GM23338 (cell line): ENCODE measurements around the gene KAT8. TPM values are rescaled to one million over a fixed set of nuclear protein-coding genes. Genes with fewer than 3 reads are reported as not detected.

Source experiments
- ATAC-seq: fragments of 200-7000 bp; cut with Tn5 transposase; 3 replicates; pipeline ENCODE4 v1.9.1; 2020
- DNase-seq: peaks from one replicate; pipeline ENCODE4 v3.0.0-alpha.2; 2015; ENCODE audit warnings: low spot score
- H2AFZ ChIP-seq: fragments of 200-600 bp; sonication (generic); 2 replicates; pipeline ENCODE4 v1.8.0; 2016; ENCODE audit warnings: antibody characterized with exemption, mild to moderate bottlenecking, moderate library complexity
- H3F3A ChIP-seq: fragments of 200-600 bp; sonication (generic); replicated peaks from 2 replicates; pipeline ENCODE4 v1.8.0; 2017; ENCODE audit warnings: antibody characterized with exemption, mixed run types, low read depth
- H3K27ac ChIP-seq: fragments of 200-600 bp; sonication (generic); 2 replicates; pipeline ENCODE4 v1.6.1; 2016; ENCODE audit warnings: low read depth
- H3K27me3 ChIP-seq: fragments of 200-600 bp; sonication (generic); 2 replicates; pipeline ENCODE4 v1.8.0; 2016; ENCODE audit warnings: mild to moderate bottlenecking, mixed run types, moderate library complexity; ENCODE audit not compliant: insufficient read depth
- H3K36me3 ChIP-seq: fragments of 200-600 bp; sonication (generic); 2 replicates; pipeline ENCODE4 v1.8.0; 2016; ENCODE audit warnings: mild to moderate bottlenecking; ENCODE audit not compliant: insufficient read depth
- H3K4me1 ChIP-seq: fragments of 200-600 bp; sonication (generic); 2 replicates; pipeline ENCODE4 v1.8.0; 2016; ENCODE audit warnings: mild to moderate bottlenecking, moderate library complexity; ENCODE audit not compliant: insufficient read depth
- H3K4me2 ChIP-seq: fragments of 200-600 bp; sonication (generic); 2 replicates; pipeline ENCODE4 v1.7.1; 2017; ENCODE audit warnings: mixed run types
- H3K4me3 ChIP-seq: fragments of 200-600 bp; sonication (generic); 2 replicates; pipeline ENCODE4 v1.6.1; 2016; ENCODE audit warnings: mixed run types
- H3K79me2 ChIP-seq: fragments of 200-600 bp; sonication (generic); replicated peaks from 2 replicates; pipeline ENCODE4 v1.8.0; 2017; ENCODE audit warnings: mild to moderate bottlenecking; ENCODE audit not compliant: insufficient read depth
- H3K9me2 ChIP-seq: fragments of 200-600 bp; sonication (generic); 2 replicates; pipeline ENCODE4 v1.8.0; 2017; ENCODE audit not compliant: insufficient read depth
- H4K20me1 ChIP-seq: fragments of 200-600 bp; sonication (generic); replicated peaks from 2 replicates; pipeline ENCODE4 v1.8.0; 2017; ENCODE audit warnings: mild to moderate bottlenecking; ENCODE audit not compliant: insufficient read depth
- H3K27ac Mint-ChIP-seq: 2 replicates; pipeline ENCODE4 v1.8.0; 2020; ENCODE audit warnings: inconsistent platforms, mild to moderate bottlenecking, moderate library complexity, mixed read lengths
- H3K27me3 Mint-ChIP-seq: 3 replicates; pipeline ENCODE4 v1.8.0; 2022; ENCODE audit warnings: low read depth, mild to moderate bottlenecking, moderate library complexity, mixed read lengths, inconsistent platforms; ENCODE audit not compliant: insufficient read depth, poor library complexity
- H3K36me3 Mint-ChIP-seq: 3 replicates; pipeline ENCODE4 v1.8.0; 2021; ENCODE audit warnings: low read depth, mild to moderate bottlenecking, inconsistent platforms, moderate library complexity, mixed read lengths
- H3K4me1 Mint-ChIP-seq: 3 replicates; pipeline ENCODE4 v1.8.0; 2020; ENCODE audit warnings: mild to moderate bottlenecking, inconsistent platforms, mixed read lengths
- H3K4me3 Mint-ChIP-seq: 3 replicates; pipeline ENCODE4 v1.8.0; 2021; ENCODE audit warnings: moderate library complexity, mild to moderate bottlenecking, inconsistent platforms, mixed read lengths
- H3K9me3 Mint-ChIP-seq: 3 replicates; pipeline ENCODE4 v1.8.0; 2020; ENCODE audit warnings: moderate library complexity, mild to moderate bottlenecking, inconsistent platforms, mixed read lengths
- CREB1 ChIP-seq: fragments of 250-450 bp; sonication (Bioruptor Pico); IDR thresholded peaks from 2 replicates; pipeline ENCODE4 v1.5.0; 2020; ENCODE audit warnings: low read depth, mild to moderate bottlenecking, moderate library complexity
- CTCF ChIP-seq, 2 experiments: fragments of 200-600 bp in 1 of 2; sonication (generic) in 1 of 2; conservative IDR thresholded peaks; 2 replicates each; pipeline versions ENCODE4 v1.5.1 to v1.6.1; 2016 to 2017; ENCODE audit warnings: antibody characterized with exemption in 2 of 2, low read depth in 2 of 2, mild to moderate bottlenecking in 2 of 2, moderate library complexity in 1 of 2
- ETS1 ChIP-seq: IDR thresholded peaks from 2 replicates; pipeline ENCODE4 v1.6.1; 2016; ENCODE audit warnings: antibody characterized with exemption
- EZH2 ChIP-seq: fragments of 200-600 bp; sonication (generic); IDR thresholded peaks from one replicate; pipeline ENCODE4 v1.8.0; 2017; ENCODE audit warnings: antibody characterized with exemption, mild to moderate bottlenecking, low read depth; ENCODE audit not compliant: unreplicated experiment
- EZH2phosphoT487 ChIP-seq: fragments of 200-600 bp; sonication (generic); IDR thresholded peaks from one replicate; pipeline ENCODE4 v1.8.1; 2018; ENCODE audit warnings: antibody characterized with exemption; ENCODE audit not compliant: unreplicated experiment
- JUNB ChIP-seq: IDR thresholded peaks from one replicate; pipeline ENCODE4 v1.6.1; 2016; ENCODE audit warnings: antibody characterized with exemption; ENCODE audit not compliant: unreplicated experiment
- NANOG ChIP-seq: IDR thresholded peaks from 2 replicates; pipeline ENCODE4 v1.6.1; 2016; ENCODE audit warnings: antibody characterized with exemption, borderline replicate concordance
- POLR2AphosphoS5 ChIP-seq: IDR thresholded peaks from 2 replicates; pipeline ENCODE4 v1.6.1; 2016; ENCODE audit warnings: antibody characterized with exemption, low read depth
- STAT1 ChIP-seq: IDR thresholded peaks from one replicate; pipeline ENCODE4 v1.6.1; 2016; ENCODE audit warnings: antibody characterized with exemption; ENCODE audit not compliant: unreplicated experiment
- ZNF114 ChIP-seq: fragments of 250-450 bp; sonication (Bioruptor Pico); IDR thresholded peaks from 2 replicates; pipeline ENCODE4 v1.5.0; 2020; ENCODE audit warnings: mild to moderate bottlenecking, moderate library complexity
- ZNF331 ChIP-seq: fragments of 250-450 bp; sonication (Bioruptor Pico); IDR thresholded peaks from 2 replicates; pipeline ENCODE4 v1.5.0; 2020; ENCODE audit warnings: low read depth, mild to moderate bottlenecking, moderate library complexity
- ZNF462 ChIP-seq: fragments of 250-450 bp; sonication (Bioruptor Pico); IDR thresholded peaks from 2 replicates; pipeline ENCODE4 v1.5.0; 2020; ENCODE audit warnings: mild to moderate bottlenecking, moderate library complexity
- polyA plus RNA-seq: library from polyadenylated mRNA; unstranded; fragments of >200 nt; fragmentation: Nextera tagmentation; extraction: Ambion mirVana; gene quantifications from 2 replicates; pipeline ENCODE4 v1.2.1, GENCODE V29; 2016
- total RNA-seq: library from RNA; depleted of rRNA; stranded (reverse); fragments of >200 nt; shearing (Covaris generic); gene quantifications from 2 replicates; pipeline ENCODE4 v1.2.3, GENCODE V29; 2014
- TF ChIP-seq, protein P1 (sequence below): IDR thresholded peaks from one replicate; pipeline ENCODE4 v1.6.1; 2018; ENCODE audit warnings: antibody characterized with exemption; ENCODE audit not compliant: unreplicated experiment

The KAT8 gene
- total and polyA plus RNA-seq, 2 experiments from 2014 or later = 47.6 to 85.4 TPM

GRCh38 chr16:31081428-31082351, 35.8 kb upstream of the KAT8 start:
- no peak overlapping the region for H3K4me3 Mint-ChIP-seq
- peaks cover 51% of the 10 kb centered on the region for H3K36me3 Mint-ChIP-seq
- Histone ChIP-seq H3K36me3 (peaks cover 7% of the 10 kb centered on the region; the same call in 1 of the 2 replicates), H3K9me2 (no peaks in the 10 kb centered on the region), H3K4me1 (no peaks in the 10 kb centered on the region), H3K27me3 (no peaks in the 10 kb centered on the region), H3F3A (no peaks in the 10 kb centered on the region), H3K79me2 (peaks cover 2% of the 10 kb centered on the region; the same call in 1 of the 2 replicates), H3K27ac (no peak overlapping the region), H4K20me1 (no peaks in the 10 kb centered on the region; the same call in 1 of the 2 replicates), H2AFZ (no peak overlapping the region), H3K4me2 (no peak overlapping the region), H3K4me3 (no peak overlapping the region)
- TF ChIP-seq ZNF462 (CRISPR knock-in tag) (no peak), EZH2 (no peak), EZH2phosphoT487 (no peak), ETS1 (no peak), CTCF (conservative IDR thresholded peaks at IDR 0.05; ENCODE audit: low read depth in 2 of 2) (no peak), ZNF114 (CRISPR knock-in tag) (no peak), CREB1 (CRISPR knock-in tag) (no peak), STAT1 (no peak), NANOG (no peak), POLR2AphosphoS5 (no peak), ZNF331 (CRISPR knock-in tag) (no peak), JUNB (no peak)
- TF ChIP-seq, protein P1, sequence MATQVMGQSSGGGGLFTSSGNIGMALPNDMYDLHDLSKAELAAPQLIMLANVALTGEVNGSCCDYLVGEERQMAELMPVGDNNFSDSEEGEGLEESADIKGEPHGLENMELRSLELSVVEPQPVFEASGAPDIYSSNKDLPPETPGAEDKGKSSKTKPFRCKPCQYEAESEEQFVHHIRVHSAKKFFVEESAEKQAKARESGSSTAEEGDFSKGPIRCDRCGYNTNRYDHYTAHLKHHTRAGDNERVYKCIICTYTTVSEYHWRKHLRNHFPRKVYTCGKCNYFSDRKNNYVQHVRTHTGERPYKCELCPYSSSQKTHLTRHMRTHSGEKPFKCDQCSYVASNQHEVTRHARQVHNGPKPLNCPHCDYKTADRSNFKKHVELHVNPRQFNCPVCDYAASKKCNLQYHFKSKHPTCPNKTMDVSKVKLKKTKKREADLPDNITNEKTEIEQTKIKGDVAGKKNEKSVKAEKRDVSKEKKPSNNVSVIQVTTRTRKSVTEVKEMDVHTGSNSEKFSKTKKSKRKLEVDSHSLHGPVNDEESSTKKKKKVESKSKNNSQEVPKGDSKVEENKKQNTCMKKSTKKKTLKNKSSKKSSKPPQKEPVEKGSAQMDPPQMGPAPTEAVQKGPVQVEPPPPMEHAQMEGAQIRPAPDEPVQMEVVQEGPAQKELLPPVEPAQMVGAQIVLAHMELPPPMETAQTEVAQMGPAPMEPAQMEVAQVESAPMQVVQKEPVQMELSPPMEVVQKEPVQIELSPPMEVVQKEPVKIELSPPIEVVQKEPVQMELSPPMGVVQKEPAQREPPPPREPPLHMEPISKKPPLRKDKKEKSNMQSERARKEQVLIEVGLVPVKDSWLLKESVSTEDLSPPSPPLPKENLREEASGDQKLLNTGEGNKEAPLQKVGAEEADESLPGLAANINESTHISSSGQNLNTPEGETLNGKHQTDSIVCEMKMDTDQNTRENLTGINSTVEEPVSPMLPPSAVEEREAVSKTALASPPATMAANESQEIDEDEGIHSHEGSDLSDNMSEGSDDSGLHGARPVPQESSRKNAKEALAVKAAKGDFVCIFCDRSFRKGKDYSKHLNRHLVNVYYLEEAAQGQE = no peak
- peaks cover 5% of the 10 kb centered on the region; the same call in 1 of the 3 replicates for H3K4me1 Mint-ChIP-seq
- DNase-seq (no peak), ATAC-seq (no peak)
- no peaks in the 10 kb centered on the region for H3K9me3 Mint-ChIP-seq
- H3K27ac Mint-ChIP-seq = no peak overlapping the region
- peaks cover 6% of the 10 kb centered on the region for H3K27me3 Mint-ChIP-seq
